Right lobe of liver (tissue), 6 donors: ENCODE results near the gene EN1. TPM values are rescaled to one million over a fixed set of nuclear protein-coding genes. Genes with fewer than 3 reads are reported as not detected.

Experiments used
- ATAC-seq, 4 donors: fragments of 200-7000 bp; cut with Tn5 transposase; one replicate each; pipeline ENCODE4 v1.9.1; 2020; ENCODE audit warnings: mild to moderate bottlenecking in 4 of 4, moderate library complexity in 4 of 4
- DNase-seq, 3 donors: peaks; one replicate each; pipeline ENCODE4 v3.0.0-alpha.2; 2020
- H3K27ac ChIP-seq, 3 donors: fragments of 200-600 bp; one replicate each; pipeline ENCODE4 v1.8.0; 2022
- H3K27me3 ChIP-seq, 2 donors: fragments of 200-600 bp; one replicate each; pipeline ENCODE4 v1.8.0; 2022
- H3K36me3 ChIP-seq, 4 donors: fragments of 200-600 bp; sonication (generic) in 1 of 4; one replicate each; pipeline versions ENCODE4 v1.5.1 to v1.8.0; 2017 to 2022; ENCODE audit warnings: control low read depth in 1 of 4
- H3K4me1 ChIP-seq, 4 donors: fragments of 200-600 bp; sonication (generic) in 1 of 4; one replicate each; pipeline versions ENCODE4 v1.5.1 to v1.8.0; 2017 to 2022; ENCODE audit warnings: control low read depth in 1 of 4
- H3K4me3 ChIP-seq, 3 donors: fragments of 200-600 bp; one replicate each; pipeline ENCODE4 v1.8.0; 2022
- H3K9me3 ChIP-seq, 4 donors: fragments of 200-600 bp; sonication (generic) in 1 of 4; one replicate each; pipeline versions ENCODE4 v1.5.1 to v1.8.0; 2017 to 2022; ENCODE audit warnings: control low read depth in 1 of 4
- POLR2A ChIP-seq: fragments of 450-650 bp; IDR thresholded peaks from one replicate; pipeline ENCODE4 v1.6.1; 2017; ENCODE audit warnings: antibody characterized with exemption, mild to moderate bottlenecking
- WGBS: methylation state at CpG from one replicate; pipeline ENCODE4 v1.1.6; 2018; ENCODE audit warnings: low coverage, low lambda C conversion rate; ENCODE audit not compliant: insufficient coverage; ENCODE audit errors: missing lambda C conversion rate; 5-methylcytosine and 5-hydroxymethylcytosine counted together
- intact Hi-C, 2 donors: fragments of 100-400 bp; cut with DNase I; formaldehyde crosslinking; loops; one replicate each; pipeline versions ENCODE4 v1.11.2 to v1.14.1; 2022
- total RNA-seq, 6 experiments: library from RNA; depleted of rRNA in 2 of 6; stranded (reverse); fragments of >200 nt in 2 of 6; fragmentation: NEBNext Ultra II Directional in 3 of 6; extraction: Animal tissue kit (Norgen Biotek cat#: 25700) in 3 of 6; gene quantifications; one replicate each; pipeline versions ENCODE4 v1.1.0 to v1.2.4, GENCODE V29; 2016 to 2023
- TF ChIP-seq, protein P1 (sequence below), 4 donors: fragments of 200-600 bp in 3 of 4; fragments of 450-650 bp in 1 of 4; IDR thresholded peaks; one replicate each; pipeline versions ENCODE4 v1.5.1 to v1.8.0; 2016 to 2022; ENCODE audit warnings: antibody characterized with exemption in 4 of 4, mild to moderate bottlenecking in 2 of 4
- donor health status: DM: no; HTN: yes; CAD: no.
- donor health status: DM: no; HTN: no; CAD: no.
- donor health status: DM: no; HTN: no; CAD: no.
- donor health status: DM: no; HTN: yes; CAD: no.
- donor health status: DM: no; HTN: yes; CAD: no.

Gene EN1
- total RNA-seq, 6 experiments from 2014 or later, result not detected

DNA sequence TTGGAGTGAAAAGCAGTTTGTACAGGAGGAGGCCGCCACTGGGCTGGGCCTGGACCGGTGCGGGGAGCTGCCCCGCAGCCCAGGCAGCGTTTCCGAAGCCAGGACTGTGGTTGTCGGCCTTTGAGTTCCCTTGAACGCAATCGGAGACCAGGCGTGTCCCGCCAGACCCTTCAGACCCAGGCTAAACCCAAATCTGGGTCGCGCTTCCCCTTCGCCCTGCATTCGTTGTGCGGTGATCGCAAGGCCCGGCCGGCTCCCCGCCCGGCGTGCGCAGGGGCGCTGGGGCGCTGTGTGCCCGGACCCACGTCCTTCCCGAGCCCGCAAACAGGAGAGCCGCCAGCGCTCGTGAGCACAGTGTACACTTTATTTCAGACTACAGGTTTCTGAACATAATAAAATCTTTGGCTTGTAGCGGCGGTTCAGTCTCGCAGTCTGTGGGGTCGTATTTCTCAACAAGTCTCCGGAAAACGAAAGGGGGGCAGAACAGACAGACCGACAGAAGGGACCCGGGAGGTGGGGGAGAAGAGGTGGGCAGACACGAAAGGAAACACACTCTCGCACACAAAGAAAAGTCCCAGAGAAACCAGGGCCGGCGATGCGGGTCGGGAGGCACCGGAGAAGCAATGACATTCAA lies 5.5 kb downstream of the EN1 start:
- Histone ChIP-seq H3K4me3 (no peak overlapping the region), H3K9me3 (no peaks in the 10 kb centered on the region), H3K36me3 (no peaks in the 10 kb centered on the region), H3K27ac (no peak overlapping the region), H3K4me1 (peaks cover 0 to 11% (median 0%) of the 10 kb centered on the region in 4 donors), H3K27me3 (peaks cover 33 to 65% of the 10 kb centered on the region in 2 donors)
- WGBS, result 9% methylated on average over 31 of the region's 47 CpGs
- DNase-seq, result no peak
- peak in 1 of 4 donors; percentile 17 for ATAC-seq
- intact Hi-C loops, result no loop called here
- no peak for TF ChIP-seq POLR2A
- TF ChIP-seq, protein P1, sequence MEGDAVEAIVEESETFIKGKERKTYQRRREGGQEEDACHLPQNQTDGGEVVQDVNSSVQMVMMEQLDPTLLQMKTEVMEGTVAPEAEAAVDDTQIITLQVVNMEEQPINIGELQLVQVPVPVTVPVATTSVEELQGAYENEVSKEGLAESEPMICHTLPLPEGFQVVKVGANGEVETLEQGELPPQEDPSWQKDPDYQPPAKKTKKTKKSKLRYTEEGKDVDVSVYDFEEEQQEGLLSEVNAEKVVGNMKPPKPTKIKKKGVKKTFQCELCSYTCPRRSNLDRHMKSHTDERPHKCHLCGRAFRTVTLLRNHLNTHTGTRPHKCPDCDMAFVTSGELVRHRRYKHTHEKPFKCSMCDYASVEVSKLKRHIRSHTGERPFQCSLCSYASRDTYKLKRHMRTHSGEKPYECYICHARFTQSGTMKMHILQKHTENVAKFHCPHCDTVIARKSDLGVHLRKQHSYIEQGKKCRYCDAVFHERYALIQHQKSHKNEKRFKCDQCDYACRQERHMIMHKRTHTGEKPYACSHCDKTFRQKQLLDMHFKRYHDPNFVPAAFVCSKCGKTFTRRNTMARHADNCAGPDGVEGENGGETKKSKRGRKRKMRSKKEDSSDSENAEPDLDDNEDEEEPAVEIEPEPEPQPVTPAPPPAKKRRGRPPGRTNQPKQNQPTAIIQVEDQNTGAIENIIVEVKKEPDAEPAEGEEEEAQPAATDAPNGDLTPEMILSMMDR (IDR thresholded peaks at IDR 0.05), result no peak

GRCh38 chr2:118841450-118841827 lies 6.0 kb downstream of the EN1 start:
- H3K27ac ChIP-seq, result no peak overlapping the region
- TF ChIP-seq, protein P1 (IDR thresholded peaks at IDR 0.05), result no peak
- TF ChIP-seq POLR2A, result no peak
- H3K36me3 ChIP-seq, result no peaks in the 10 kb centered on the region
- 27% methylated on average over 7 of the region's 20 CpGs for WGBS
- no peak for DNase-seq
- no peak for ATAC-seq
- peaks cover 38 to 70% of the 10 kb centered on the region in 2 donors for H3K27me3 ChIP-seq
- no peaks in the 10 kb centered on the region for H3K9me3 ChIP-seq
- H3K4me1 ChIP-seq, result peaks cover 0 to 10% (median 0%) of the 10 kb centered on the region in 4 donors
- intact Hi-C loops, result no loop called here
- H3K4me3 ChIP-seq, result no peak overlapping the region

DNA sequence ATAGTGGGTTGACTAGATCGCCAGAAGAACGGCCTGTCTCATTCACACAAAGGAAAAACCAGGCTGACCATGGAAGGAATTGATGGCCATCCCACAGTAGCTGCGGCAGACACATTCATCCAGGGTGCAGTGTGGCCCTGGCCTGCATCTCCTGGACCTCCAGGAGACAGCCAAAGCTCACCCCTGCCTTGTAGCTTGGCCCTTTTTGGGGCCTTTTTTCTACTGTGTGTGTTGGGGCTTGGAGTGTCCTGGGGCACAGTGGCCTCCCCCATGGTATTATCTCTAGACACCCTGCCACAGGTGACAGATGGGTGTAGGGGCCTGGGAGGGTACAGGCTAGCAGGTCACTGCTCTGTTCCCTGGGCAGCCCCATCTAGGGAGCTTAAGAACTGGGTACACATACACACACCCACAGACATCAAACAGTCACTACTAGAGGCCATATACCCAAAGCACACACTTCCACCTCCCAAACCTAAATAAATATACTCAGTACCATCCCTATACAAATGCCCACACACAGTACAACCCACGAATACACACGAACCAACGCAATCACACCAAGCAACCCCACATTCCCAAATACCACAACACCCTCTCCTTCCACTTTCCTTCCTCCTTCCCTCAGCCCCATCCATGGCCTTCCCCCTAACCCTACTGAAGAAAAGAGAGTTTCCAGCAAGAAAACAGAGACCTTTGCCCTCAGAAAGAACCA lies 8.6 kb downstream of the EN1 start:
- intact Hi-C loops, result no loop called here
- Histone ChIP-seq H3K4me1 (peaks cover 0 to 25% (median 4%) of the 10 kb centered on the region in 4 donors), H3K9me3 (no peaks in the 10 kb centered on the region), H3K36me3 (no peaks in the 10 kb centered on the region), H3K4me3 (no peak overlapping the region), H3K27ac (no peak overlapping the region), H3K27me3 (peaks cover 32 to 63% of the 10 kb centered on the region in 2 donors)
- DNase-seq (no peak), ATAC-seq (no peak)
- 40% methylated on average over 3 of the region's 6 CpGs for WGBS
- TF ChIP-seq, protein P1 (IDR thresholded peaks at IDR 0.05), result no peak
- TF ChIP-seq POLR2A, result no peak

DNA sequence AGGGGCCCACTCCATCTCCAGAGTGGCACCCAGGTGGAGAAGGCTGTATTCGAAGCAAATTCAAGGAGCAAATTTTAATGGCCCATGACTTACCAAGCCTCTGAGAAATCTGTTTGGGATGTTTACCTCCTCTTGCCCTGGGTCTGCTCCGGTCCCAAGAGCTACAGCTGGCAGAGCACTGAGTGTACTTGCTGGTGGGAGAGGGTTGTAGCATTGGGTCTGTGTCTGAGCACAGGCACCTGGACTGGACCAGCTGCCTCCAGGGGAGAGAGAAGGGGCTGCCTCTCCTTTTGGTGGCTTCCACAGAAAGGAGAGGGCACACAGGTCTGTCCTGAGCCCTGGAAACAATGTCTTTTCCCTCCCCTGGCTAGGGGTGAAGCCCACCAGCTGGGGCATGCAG lies 9.8 kb downstream of the EN1 start:
- DNase-seq, result no peak
- Histone ChIP-seq H3K36me3 (no peaks in the 10 kb centered on the region), H3K4me3 (no peak overlapping the region), H3K4me1 (peaks cover 0 to 23% (median 4%) of the 10 kb centered on the region in 4 donors), H3K27ac (no peak overlapping the region), H3K9me3 (no peaks in the 10 kb centered on the region), H3K27me3 (peaks cover 31 to 61% of the 10 kb centered on the region in 2 donors)
- intact Hi-C loops, result no loop called here
- no peak for TF ChIP-seq POLR2A
- TF ChIP-seq, protein P1 (IDR thresholded peaks at IDR 0.05), result no peak
- 11% methylated on average over 2 of the region's 2 CpGs for WGBS
- ATAC-seq, result no peak
